Measurements from ENCODE around the gene MYO18A. TPM values are rescaled to one million over a fixed set of nuclear protein-coding genes. Genes with fewer than 3 reads are reported as not detected.

MYO18A gene
- total RNA-seq, 2 donors from 2014 or later, result 45.4 to 73.2 TPM

GRCh38 chr17:29216181-29216580, 36.0 kb upstream of the MYO18A start:
- Histone ChIP-seq H3K4me3 (no peak overlapping the region), H3K4me1 (peaks cover 8% of the 10 kb centered on the region), H3K9me3 (no peaks in the 10 kb centered on the region), H3K27ac (no peak overlapping the region), H3K27me3 (no peaks in the 10 kb centered on the region), H3K36me3 (replicated peaks in 1 of 2; ENCODE audit: insufficient read depth in 1 of 2, low read depth in 2 of 2) (no peaks in the 10 kb centered on the region)
- WGBS, 2 donors, result 63 to 64% methylated on average over 6 of the region's 6 CpGs
- intact Hi-C loops (cut with DNase I), result loop anchor here (5.0 kb wide), 1 partner anchor 64 kb away; no protein-coding TSS in a partner anchor
- TF ChIP-seq, protein P1, sequence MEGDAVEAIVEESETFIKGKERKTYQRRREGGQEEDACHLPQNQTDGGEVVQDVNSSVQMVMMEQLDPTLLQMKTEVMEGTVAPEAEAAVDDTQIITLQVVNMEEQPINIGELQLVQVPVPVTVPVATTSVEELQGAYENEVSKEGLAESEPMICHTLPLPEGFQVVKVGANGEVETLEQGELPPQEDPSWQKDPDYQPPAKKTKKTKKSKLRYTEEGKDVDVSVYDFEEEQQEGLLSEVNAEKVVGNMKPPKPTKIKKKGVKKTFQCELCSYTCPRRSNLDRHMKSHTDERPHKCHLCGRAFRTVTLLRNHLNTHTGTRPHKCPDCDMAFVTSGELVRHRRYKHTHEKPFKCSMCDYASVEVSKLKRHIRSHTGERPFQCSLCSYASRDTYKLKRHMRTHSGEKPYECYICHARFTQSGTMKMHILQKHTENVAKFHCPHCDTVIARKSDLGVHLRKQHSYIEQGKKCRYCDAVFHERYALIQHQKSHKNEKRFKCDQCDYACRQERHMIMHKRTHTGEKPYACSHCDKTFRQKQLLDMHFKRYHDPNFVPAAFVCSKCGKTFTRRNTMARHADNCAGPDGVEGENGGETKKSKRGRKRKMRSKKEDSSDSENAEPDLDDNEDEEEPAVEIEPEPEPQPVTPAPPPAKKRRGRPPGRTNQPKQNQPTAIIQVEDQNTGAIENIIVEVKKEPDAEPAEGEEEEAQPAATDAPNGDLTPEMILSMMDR (IDR thresholded peaks at IDR 0.05), result no peak
- no peak for TF ChIP-seq POLR2A (IDR thresholded peaks at IDR 0.05)
- no peak for DNase-seq
- ATAC-seq, result no peak

DNA sequence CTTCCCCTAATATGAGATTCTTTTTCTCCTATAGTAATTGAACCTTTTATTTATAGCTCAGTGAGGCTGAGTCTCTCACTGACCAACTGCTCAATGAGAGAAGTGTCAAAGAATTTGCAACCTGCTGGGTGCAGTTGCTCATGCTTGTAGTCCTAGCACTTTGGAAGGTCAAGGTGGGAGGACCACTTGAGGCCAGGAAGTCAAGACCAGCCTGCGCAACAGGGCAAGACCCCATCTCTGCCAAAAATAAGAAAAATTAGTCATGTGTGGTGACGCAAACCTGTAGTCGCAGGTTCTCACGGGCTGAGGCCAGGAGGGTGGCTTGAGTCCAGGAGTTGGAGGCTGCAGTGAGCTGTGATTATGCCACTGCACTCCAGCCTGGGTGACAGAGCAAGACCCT, 35.5 kb upstream of the MYO18A start:
- no peak for ATAC-seq
- Histone ChIP-seq H3K9me3 (no peaks in the 10 kb centered on the region), H3K36me3 (replicated peaks in 1 of 2; ENCODE audit: insufficient read depth in 1 of 2, low read depth in 2 of 2) (no peaks in the 10 kb centered on the region), H3K27ac (no peak overlapping the region), H3K4me1 (peaks cover 8% of the 10 kb centered on the region), H3K27me3 (no peaks in the 10 kb centered on the region), H3K4me3 (no peak overlapping the region)
- peak in 1 of 4 donors; percentile 27 for DNase-seq
- WGBS, 2 donors, result 39 to 55% methylated on average over 4 of the region's 4 CpGs
- TF ChIP-seq, protein P1 (IDR thresholded peaks at IDR 0.05), result no peak
- no peak for TF ChIP-seq POLR2A (IDR thresholded peaks at IDR 0.05)
- intact Hi-C loops (cut with DNase I), result loop anchor here (5.0 kb wide), 1 partner anchor 63 kb away; no protein-coding TSS in a partner anchor

- Histone ChIP-seq H3K4me3 (no peak overlapping the region), H3K4me1 (peaks cover 8% of the 10 kb centered on the region), H3K9me3 (no peaks in the 10 kb centered on the region), H3K27ac (no peak overlapping the region), H3K36me3 (replicated peaks in 1 of 2; ENCODE audit: insufficient read depth in 1 of 2, low read depth in 2 of 2) (no peaks in the 10 kb centered on the region), H3K27me3 (no peaks in the 10 kb centered on the region)
- ATAC-seq (no peak), DNase-seq (no peak)
- 79 to 84% methylated on average over 3 to 10 of the region's 10 CpGs for WGBS, 2 donors
- no peak for TF ChIP-seq POLR2A (IDR thresholded peaks at IDR 0.05)
- TF ChIP-seq, protein P1 (IDR thresholded peaks at IDR 0.05), result no peak
- intact Hi-C loops (cut with DNase I), result loop anchor here (5.0 kb wide), 1 partner anchor 63 kb away; no protein-coding TSS in a partner anchor
Measured at GRCh38 chr17:29215174-29215573, 35.0 kb upstream of the MYO18A start.

- Histone ChIP-seq H3K27ac (no peak overlapping the region), H3K9me3 (no peaks in the 10 kb centered on the region), H3K4me3 (no peak overlapping the region), H3K4me1 (peaks cover 5% of the 10 kb centered on the region), H3K27me3 (no peaks in the 10 kb centered on the region), H3K36me3 (replicated peaks in 1 of 2; ENCODE audit: insufficient read depth in 1 of 2, low read depth in 2 of 2) (no peaks in the 10 kb centered on the region)
- WGBS, 2 donors, result 84 to 93% methylated on average over 8 of the region's 8 CpGs
- TF ChIP-seq, protein P1 (IDR thresholded peaks at IDR 0.05), result no peak
- TF ChIP-seq POLR2A (IDR thresholded peaks at IDR 0.05), result no peak
- ATAC-seq (no peak), DNase-seq (peak in 1 of 4 donors; percentile 37)
- intact Hi-C loops (cut with DNase I), result loop anchor here (5.0 kb wide), 1 partner anchor 62 kb away; no protein-coding TSS in a partner anchor
Measured at GRCh38 chr17:29214215-29215146, 34.3 kb upstream of the MYO18A start.
